GM04504 (cell line): ENCODE measurements around the gene FAM3C.
A peak's percentile ranks its signal among the peaks of the same experiment; 100 is the strongest.
"Not testable (repeated sequence)": the region's sequence is repeated elsewhere in the genome, so short reads cannot be mapped to it uniquely, and the experiment has no call there.

Experiments used
- DNase-seq: peaks from one replicate; pipeline ENCODE4 v3.0.0-alpha.2; 2012; ENCODE audit warnings: low read depth

FAM3C gene, protein sequence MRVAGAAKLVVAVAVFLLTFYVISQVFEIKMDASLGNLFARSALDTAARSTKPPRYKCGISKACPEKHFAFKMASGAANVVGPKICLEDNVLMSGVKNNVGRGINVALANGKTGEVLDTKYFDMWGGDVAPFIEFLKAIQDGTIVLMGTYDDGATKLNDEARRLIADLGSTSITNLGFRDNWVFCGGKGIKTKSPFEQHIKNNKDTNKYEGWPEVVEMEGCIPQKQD

DNA sequence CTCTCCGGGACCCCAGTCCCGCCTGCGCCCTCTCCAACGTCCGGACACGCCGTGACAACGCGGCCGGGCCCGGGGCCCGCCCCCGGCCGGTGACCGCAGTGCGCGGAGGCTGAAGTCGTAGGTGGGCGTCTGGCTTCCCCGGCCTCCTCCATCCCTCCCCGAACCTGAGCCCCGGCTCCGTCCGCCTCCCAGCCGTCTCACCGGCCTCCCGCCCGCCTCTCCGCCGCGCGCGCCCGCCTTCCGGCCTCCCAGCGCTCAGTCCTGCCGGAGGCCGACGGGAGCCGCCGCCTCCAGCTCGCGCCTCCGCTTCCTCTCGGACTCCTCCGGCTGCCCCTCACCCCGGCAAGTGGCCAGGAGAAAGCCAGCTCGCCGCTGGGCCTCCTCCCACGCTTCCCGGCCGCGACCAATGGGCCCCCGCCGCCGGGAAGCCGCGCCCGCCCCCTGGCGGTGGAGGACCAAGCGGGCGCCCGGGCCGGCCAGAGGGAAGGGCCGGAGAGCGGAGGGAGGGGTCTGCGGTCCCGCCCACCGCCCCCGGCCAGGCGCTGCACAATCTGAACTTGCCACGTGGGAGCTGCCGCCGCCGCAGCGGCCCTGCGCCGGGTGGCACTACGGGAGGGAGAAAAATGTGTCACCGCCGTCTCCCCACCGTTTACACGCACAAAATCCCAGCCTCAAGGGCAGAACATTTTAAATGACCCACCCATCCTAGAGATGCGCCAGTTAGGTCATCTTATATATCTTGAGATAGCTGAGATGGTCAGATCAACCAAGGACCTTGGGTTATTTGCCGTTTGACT lies at the start of gene FAM3C:
FAM3C (minus strand) TSS at position 348 of the 797 bp plus-strand sequence. CDS start 13,339 bp downstream, outside the sequence.
- peak; percentile 87 for DNase-seq

DNA sequence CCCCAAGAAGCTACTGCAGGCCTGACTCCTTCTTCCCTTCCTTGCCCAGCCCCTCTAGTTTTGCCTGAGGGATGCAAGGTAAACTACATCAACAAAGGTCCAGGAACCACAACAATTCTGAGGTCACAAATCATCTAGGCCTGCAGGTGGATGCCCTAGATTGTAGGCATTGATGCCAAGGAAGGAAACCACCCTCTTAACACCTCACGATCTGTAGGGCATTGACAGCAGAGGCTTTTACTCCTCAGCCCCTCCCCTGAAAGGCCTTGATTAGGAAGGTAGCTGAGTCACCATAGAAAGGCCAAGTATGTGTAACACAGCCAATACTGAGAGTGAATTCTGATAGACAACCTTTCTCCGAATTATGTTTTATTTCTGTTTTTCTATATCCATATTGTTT lies 46.7 kb upstream of the FAM3C start:
- DNase-seq: no peak

DNA sequence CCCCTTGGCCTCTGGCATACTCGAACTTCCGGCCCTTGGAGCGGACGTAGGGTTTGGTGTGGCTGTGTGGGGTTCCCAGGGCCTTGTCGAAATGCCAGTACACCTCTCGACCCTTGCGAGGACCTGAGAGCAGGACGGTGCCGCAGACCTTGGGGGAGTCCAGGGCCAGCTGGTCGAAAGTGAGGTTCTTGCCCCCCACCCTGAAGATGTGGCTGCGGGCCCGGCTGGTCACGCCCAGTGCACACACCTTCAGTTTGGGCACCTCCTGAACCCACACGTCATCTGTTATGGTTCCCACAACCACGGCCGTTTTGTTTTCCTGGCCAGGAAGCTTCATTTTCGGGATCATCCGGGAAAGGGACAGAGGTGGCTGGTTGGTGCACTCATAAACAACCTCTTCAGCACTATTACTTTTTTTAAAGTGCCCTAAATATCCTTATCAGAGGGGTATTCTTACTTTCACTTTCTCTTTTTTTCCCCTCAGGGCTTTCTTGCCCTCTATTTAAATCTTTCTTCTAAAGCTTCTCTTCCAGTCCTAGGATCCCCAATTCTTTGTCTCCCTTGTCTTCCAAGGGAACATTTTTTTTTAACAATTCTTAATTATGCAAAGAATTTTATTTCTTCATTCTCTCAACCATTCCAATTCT lies 44.9 kb upstream of the FAM3C start:
- no peak for DNase-seq

DNA sequence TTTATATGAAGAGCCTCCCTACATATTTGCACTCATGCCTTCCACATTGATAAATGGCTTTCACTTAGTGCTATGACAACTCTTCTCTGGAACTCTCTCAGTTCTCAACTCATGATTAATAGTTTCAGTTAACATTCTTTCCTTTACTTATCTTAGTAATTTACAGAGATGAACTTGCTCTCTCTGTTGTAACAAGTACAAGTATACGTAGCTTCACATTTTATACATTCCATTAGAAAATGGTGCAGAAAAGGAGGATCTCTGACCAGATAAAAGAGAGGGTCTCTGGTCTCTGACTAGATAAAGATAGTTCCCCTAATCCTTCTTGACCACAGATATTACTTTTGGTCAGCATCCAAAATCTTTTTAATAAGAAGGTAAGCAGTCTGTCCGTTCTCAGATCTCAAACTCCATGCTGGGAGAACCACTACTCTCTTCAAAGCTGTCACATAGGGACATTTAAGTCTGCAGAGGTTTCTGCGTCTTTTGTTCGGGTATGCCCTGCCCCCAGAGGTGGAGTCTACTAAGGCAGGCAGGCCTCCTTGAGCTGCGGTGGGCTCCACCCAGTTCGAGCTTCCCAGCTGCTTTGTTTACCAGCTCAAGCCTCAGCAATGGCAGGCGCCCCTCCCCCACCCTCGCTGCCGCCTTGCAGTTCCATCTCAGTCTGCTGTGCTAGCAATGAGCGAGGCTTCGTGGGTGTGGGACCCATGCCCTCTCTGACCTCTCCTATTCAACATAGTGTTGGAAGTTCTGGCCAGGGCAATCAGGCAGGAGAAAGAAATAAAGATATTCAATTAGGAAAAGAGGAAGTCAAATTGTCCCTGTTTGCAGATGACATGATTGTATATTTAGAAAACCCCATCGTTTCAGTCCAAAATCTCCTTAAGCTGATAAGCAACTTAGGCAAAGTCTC lies 42.2 kb upstream of the FAM3C start:
- DNase-seq: not testable (repeated sequence)

DNA sequence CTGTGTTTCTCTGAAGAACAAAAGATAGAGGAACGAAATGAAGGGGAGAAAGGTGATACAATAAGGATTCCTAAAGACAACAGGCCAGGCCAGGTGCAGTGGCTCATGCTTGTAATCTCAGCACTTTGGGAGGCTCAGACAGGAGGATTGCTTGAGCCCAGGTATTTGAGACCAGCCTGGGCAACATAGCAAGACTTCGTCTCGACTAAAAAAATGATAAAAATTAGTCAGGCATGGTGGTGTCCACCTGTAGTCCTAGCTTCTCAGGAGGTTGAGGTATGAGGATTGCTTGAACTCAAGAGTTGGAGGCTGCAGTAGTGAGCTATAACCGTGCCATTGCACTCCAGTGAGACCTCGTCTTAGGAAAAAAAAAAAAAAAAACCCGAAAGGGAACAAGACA lies 41.4 kb upstream of the FAM3C start:
- DNase-seq: no peak

DNA sequence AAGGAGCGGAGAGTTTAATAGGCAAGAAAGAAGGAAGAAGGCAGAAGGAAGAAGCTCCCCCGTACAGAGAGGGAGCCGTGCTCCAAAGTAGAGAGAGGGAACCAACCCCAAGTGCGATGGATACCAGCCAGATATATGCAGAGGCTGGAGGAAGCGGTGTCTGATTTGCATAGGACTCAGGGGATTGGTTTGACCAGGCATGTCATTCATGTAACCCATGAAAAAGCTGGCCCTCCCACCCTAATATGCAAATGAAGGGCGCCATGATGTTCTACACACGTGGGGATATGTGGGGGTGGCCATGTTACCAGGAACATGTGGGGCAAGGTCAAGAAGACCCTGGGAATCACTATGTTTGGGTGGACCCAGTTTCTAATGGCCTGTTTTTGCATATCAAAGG lies 40.6 kb upstream of the FAM3C start:
- no peak for DNase-seq

DNA sequence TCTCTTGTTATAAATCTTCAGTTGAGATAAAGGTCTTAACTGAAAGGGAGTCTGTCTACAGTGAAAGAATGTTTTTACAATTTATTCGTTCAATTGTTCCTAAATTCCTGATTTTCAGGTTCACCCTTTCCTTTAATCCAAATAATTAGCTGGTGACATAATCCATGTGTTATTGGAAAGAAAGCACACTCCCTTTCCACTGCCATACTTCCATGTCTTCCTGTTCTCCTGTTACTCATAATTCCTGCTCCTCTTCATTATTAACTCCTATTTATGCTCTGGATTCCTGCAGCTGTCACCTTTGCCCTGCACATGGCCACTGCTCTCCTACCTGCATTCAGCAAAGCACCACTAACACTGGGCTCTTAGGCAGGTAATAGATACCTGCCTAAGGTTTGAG lies 40.0 kb upstream of the FAM3C start:
- DNase-seq: no peak

DNA sequence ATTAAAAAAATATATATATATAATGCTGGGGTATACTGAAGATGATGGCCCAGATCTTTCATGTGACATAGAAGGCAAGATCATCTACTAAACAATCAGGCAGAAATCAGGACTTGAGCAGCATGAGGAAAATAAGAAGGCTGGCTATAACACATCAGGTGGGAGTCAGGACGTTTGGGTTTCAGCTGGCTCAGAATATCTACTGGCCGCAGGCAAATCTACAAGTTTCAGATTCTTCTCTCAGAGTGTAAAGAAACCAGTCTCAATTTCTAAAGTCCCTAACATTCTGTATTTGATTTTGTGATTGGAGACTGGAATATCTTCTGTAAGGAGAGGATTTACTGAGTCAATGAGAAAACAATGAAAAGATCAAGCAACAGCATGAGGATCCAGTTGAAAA lies 37.7 kb upstream of the FAM3C start:
- no peak for DNase-seq

DNA sequence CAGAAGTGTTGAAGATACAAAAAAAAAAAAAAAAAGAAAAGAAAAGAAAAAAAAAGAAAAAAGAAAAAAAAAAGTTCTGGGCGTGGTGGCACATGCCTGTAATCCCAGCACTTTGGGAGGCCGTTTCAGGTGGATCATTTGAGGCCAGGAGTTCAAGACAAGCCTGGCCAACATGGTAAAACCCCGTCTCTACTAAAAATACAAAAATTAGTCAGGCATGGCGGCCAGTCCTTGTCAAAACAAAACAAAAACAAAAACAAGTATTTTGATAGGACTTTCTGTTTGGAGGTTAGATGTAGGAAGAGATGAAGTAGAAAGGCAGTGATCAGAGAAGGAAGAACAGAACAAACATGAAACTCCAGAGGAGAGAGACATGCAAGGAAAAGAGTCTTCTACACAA lies 36.4 kb upstream of the FAM3C start:
- DNase-seq: not testable (repeated sequence)

DNA sequence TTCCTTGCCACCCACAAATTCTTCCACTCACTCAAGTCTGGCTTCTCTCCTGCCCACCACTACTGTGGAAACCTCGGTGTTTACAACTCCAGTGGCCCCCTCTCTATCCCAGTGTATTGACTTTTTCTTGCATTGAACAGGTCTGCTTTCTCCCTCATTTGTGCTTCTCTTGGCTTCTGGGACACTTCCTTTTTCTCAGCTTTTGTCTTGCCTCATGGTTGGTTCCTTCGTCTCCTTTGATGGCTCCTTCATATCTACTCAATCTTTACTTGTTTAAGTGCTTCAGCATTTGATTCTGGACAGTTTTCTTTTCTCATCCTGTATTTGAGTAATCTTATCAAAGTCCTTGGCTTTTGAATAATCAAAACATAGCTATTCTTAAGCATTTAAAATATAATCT lies 35.9 kb upstream of the FAM3C start:
- no peak for DNase-seq

DNA sequence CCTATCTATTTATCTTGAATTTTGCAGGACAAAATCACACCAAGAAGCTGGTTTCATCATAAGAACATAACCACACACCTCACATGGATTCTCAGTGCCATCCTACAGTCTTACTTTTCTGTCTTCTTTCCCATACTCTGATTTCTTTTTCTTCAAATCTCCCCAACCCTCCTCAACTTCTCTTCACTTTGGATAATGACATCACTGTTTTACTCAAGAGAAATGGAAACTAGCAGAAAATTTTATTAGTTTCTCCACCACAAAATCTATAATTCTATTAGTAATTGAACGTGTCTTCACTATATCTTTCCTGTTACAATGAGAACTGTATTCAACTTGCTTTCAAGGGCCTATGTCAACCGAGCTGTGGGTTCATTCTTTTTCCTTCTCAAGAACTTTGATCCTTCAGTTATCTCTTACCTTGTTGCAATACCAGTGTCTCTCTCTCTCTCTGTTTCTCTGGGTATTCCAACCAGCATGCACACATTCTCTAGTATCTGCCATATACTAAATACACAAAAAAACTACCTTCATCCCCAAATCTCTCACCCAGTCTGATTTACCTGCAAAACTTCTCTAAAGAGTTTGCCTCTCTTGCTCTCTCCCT lies 35.4 kb upstream of the FAM3C start:
- DNase-seq: no peak

DNA sequence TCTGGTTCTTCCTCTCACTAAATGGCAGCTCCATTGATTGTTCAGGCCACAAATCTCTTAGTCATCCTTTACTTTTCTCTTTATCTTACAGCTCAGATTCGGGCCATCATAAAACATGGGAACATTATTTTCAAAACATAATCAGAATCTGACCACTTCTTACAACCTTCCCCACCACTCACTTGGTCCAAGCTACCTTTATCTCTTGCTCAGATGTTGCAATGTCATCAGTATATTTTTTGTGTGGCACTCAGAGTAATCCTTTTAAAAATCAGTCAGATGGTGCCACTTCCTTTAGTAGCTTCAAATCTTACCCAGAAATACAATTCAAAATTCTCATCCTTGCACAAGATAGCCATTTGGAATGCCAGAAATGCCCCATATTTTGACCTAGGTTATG lies 34.5 kb upstream of the FAM3C start:
- no peak for DNase-seq

DNA sequence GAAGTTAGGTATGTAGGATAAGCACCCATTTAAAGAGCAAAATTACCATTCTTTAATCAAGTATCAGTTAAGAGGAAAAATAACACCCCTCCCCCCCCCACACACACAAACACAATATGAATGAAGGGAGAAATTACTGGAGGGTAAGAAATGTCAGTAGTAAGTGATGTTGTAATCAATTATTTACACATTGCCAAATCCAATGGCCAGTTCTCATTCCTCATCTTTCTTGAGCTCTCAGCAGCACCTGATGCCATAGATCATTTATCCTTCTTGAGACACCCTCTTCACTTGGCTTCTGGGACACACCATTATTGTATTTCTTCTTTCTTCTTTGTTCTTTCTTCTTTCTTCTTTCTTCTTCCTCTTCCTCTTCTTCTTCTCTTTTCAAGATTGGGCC lies 33.7 kb upstream of the FAM3C start:
- no peak for DNase-seq

DNA sequence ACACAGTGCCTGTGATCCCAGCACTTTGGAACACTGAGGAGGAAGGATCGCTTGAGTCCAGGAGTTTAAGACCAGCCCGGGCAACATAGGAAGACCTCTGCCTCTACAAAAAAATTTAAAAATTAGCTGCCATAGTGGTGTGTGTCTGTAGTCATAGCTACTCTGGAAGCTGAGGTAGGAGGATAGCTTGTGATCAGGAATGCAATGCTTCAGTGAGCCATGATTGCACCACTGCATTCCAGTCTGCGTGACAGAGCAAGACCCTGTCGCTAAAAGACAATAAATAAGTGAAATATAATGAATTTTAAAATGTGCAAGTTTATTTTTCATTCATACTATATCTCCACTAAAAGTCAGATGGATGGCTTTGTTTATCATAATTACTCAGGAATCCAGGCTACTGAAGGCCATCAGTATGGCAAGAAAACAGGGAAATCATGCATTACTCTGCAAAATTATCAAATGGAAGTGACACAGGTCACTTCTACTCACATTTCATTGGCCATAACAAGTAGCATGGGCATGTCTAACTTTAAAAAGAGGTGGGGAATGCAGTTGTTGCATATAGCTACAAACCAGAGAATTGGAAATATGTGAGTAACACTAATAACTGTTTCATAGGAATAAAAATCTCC lies 32.9 kb upstream of the FAM3C start:
- peak; percentile 24 for DNase-seq

DNA sequence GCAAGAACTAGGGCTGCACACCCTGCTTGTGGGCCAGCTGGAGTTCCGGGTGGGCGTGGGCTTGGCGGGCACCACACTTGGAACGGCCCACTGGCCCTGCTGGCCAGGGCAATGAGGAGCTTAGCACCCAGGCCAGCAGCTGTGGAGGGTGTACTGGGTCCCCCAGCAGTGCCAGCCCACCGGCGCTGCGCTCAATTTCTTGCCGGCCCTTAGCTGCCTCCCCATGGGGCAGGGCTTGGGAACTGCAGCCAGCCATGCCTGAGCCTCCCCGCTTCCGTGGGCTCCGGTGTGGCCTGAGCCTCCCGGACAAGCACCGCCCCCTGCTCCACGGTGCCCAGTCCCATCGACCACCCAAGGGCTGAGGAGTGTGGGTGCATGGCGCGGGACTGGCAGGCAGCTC lies 25.6 kb upstream of the FAM3C start:
- DNase-seq: not testable (repeated sequence)

DNA sequence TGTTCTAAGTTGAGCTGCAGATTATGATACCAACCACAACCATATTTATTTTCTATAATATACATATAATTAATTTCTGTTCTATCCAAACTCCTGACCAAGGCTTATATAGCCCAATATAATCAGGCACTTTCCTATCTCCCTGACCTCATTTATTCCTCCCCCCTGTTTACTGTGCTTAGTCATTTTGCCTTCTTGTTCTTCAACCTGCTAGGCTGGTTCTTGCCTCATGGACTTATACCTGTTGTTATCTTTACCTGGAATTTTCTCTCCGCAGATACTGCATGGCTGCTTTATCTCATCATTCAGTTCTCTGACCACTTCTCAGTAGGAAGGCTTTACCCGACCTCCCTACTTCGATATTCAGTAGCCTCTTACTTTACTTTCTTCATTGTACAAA lies 24.9 kb upstream of the FAM3C start:
- DNase-seq: no peak

DNA sequence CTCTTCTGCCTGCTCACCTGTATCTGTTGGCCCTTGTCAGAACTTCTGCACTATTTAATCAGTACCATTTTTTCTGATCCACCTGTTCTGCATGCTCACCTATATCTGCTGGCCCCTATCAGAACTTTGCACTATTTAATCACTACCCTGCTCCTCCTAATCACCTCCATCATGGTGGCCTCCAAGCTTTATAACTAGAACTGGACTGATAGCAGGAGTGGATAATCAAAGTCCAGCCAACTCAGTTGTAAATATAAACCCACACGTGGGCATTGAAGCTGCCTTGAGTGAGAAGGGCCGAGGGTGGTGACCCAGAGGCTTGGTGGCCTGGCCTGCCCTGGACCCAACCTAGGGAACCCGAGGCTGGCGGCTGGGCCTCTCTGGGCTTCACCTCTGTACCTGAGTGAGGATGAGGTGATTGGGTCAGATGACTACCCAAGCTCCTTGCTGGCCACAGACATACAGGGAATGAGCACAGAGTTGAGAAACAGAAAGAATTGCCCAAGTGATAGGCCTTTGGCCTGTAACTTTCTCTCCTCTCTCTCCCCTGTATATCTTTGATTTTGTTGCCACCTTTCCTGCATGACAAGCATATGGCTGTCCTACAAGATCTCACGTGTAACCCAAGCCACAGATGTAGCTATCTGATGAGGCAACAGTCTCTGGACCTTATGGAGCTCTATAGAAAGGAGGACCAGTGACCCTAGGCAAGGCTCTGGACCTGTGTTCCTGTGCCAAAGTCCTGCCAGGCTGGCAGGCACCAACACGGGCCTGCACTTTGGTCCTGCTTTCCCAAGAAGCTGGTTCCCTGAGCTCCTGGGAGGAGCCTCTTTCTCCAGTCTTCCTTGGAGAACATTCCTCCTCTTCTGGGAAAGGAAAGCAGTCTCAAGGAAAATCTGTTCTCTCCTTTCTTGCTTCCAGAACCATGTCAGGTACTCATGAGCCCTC lies 23.4 kb upstream of the FAM3C start:
- no peak for DNase-seq

DNA sequence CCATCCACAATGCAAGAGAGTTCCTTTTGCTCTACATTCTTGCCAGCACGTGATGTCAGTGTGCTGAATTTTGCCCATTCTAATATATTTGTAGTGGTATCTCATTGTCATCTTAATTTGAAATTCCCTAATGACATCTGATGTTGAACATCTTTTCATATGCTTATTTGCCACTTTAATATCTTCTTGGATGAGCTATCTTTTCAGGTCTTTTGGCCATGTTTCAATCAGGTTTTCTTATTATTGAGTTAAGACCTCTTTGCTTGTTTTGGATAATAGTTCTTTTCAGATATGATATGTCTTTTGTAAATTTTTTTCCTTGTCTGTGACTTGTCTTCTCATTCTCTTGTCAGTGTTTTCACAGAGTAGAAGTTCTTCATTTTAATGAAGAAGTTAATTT lies 20.4 kb upstream of the FAM3C start:
- no peak for DNase-seq

DNA sequence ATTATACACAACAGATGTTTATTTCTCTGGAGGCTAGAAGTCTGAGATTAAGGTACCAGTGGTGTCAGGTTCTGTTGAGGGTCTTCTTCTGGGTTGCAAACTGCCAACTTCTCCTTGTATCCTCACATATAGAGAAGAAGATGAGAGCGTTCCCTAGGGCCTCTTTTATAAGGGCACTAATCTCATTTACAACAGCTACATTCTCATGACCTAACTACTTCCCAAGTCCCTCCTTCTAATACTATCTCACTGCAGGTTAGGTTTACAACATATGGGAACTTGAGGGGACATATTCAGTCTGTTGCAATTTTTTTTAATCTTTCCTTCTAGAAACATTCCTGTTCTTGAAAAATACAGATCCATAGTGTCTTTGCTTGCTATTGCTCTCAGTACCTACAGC lies 18.3 kb upstream of the FAM3C start:
- no peak for DNase-seq

DNA sequence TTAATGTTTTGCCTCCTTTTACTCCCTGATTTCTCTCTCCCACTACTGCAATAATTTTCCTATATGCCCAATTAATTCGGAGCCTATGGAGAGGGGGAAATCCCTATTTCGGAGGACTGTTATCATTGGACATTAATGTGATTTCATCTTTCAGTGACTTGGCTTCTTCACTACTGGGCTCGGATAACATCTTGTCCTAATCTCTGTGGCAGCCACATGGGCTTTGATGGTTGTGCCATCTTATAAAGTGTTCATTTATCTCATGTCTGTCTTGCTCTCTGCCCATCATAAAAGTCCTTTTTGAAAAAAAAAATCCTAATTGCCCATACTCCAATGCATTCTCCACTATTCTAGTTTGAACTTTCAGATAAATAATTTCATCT lies 15.5 kb upstream of the FAM3C start:
- no peak for DNase-seq
